Large intestine (tissue), 3 donors: ENCODE measurements around the gene ERAL1. TPM values are rescaled to one million over a fixed set of nuclear protein-coding genes. Genes with fewer than 3 reads are reported as not detected.

Experiments
- DNase-seq, 2 donors: peaks; one replicate each; pipeline versions ENCODE4 v3.0.0 to v3.0.0-alpha.2; 2013
- H3K27ac ChIP-seq: one replicate; pipeline ENCODE4 v1.5.1; 2013; ENCODE audit warnings: low read length
- H3K27me3 ChIP-seq: 2 replicates; pipeline ENCODE4 v1.6.1; 2013; ENCODE audit warnings: low read length; ENCODE audit not compliant: control insufficient read depth, insufficient read depth
- H3K36me3 ChIP-seq: 2 replicates; pipeline ENCODE4 v1.6.1; 2013; ENCODE audit warnings: low read length; ENCODE audit not compliant: control insufficient read depth, insufficient read depth
- H3K4me1 ChIP-seq: one replicate; pipeline ENCODE4 v1.6.1; 2013; ENCODE audit warnings: low read length; ENCODE audit not compliant: control insufficient read depth, insufficient read depth
- H3K4me3 ChIP-seq: one replicate; pipeline ENCODE4 v1.5.1; 2013; ENCODE audit warnings: low read length
- H3K9me3 ChIP-seq: one replicate; pipeline ENCODE4 v1.6.1; 2013; ENCODE audit warnings: mild to moderate bottlenecking, low read depth, low read length, moderate library complexity; ENCODE audit not compliant: control insufficient read depth
- WGBS: methylation state at CpG from one replicate; pipeline ENCODE4 v1.1.5; 2013; ENCODE audit warnings: low lambda C conversion rate; ENCODE audit not compliant: insufficient coverage; 5-methylcytosine and 5-hydroxymethylcytosine counted together
- polyA plus RNA-seq: library from polyadenylated mRNA; unstranded; fragments of 120-200 nt; gene quantifications from one replicate; pipeline ENCODE4 v1.2.1, GENCODE V29; 2013

ERAL1 gene
- polyA plus RNA-seq, 1 donor = 54.2 TPM

DNA sequence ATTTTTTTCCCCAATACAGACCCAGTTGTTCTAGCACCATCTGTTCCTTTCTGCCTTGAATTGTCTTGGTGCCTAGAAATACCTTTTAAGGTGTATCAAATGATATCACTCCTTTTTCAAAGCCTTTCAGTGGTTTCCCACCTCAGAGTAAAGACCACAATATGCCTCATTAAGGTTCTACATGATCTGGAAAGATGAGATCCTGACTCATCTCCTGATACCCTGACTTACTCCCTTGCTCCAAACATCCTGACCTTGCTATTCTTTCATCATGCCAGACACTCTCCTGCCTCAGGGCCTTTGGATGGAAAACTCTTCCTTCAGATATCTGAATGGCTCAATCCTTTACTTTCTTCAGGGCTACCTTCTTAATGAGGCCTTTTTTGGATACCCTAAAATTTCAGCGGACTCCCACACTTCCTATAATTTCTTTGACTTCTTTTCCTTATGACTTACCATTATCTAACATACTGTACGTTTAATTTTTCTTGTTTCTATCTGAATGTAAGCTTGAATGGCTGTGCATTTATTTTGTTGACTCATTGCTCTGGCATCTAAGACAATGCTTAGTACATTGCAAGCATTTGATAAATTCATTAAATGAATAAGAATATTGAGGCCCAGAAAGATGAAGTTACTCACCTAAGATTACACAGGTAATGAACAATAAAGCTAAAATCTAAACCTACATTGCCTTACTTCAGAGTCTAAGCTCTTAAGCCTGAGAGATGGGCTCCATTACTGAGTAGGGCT lies 23.5 kb downstream of the ERAL1 start:
- no peak for DNase-seq
- H3K4me3 ChIP-seq = no peak overlapping the region
- H3K36me3 ChIP-seq = peaks cover 44% of the 10 kb centered on the region
- H3K27me3 ChIP-seq = no peaks in the 10 kb centered on the region
- H3K9me3 ChIP-seq = no peaks in the 10 kb centered on the region
- 96% methylated on average over 2 of the region's 2 CpGs for WGBS
- H3K4me1 ChIP-seq = peaks cover 4% of the 10 kb centered on the region
- H3K27ac ChIP-seq = no peak overlapping the region

DNA sequence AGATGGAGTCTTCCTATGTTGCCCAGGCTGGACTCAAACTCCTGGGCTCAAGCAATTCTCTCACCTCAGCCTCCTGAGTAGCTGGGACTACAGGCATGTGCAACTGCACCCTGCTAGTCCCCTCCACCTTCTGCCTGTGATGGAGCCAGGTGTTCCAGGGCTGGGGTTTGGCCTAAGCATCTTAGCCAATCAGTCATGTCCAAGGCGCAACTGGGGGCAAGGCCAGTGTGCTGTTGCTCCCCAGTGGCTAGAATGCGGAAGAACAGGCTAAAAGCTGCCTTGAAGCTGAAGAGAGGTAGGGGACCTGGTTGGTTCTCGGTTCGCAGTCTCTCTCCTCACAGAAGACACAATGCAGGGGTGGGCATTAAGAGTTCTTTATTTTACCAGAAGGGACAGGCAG lies 24.2 kb downstream of the ERAL1 start:
- peak; percentile 38 to 58 for DNase-seq
- H3K36me3 ChIP-seq = peaks cover 51% of the 10 kb centered on the region
- H3K27ac ChIP-seq = no peak overlapping the region
- H3K4me1 ChIP-seq = peaks cover 4% of the 10 kb centered on the region
- no peaks in the 10 kb centered on the region for H3K27me3 ChIP-seq
- H3K4me3 ChIP-seq = no peak overlapping the region
- WGBS = no CpG with 5 or more reads among the region's 4 CpGs
- H3K9me3 ChIP-seq = no peaks in the 10 kb centered on the region

DNA sequence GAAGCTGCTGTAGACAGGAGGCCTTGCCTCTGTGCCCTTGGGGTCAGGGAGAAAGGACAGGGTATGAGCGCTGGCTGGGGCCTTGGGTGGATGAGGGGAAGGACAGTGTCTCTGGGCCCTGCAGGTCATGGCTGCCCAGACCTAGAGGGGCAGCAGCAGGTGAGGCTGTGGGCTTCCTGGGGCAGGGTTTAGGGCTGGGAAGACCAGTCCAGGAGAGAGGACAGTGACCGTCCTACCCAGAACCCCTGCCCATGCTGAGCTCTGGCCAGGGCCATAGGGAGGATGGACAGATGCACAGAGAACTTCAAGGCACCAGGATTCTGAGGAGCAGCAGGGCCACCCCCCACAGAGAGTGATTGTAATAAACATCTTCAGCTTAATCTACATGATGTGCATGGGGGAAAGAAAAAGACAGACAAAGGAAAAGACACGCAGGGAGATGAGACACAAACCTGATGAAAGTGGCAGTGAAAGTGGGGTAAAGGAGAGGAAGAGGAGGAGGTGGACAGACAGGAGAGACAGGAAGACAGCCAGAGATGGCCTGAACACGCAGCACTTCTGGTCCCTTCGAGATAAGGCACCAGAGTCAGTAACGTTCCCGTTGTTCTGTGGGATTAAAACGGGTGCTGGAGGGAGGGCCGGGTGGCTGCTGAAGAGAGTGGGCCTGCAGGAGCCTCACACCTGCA lies 25.2 kb downstream of the ERAL1 start:
- Histone ChIP-seq H3K36me3 (peaks cover 59% of the 10 kb centered on the region), H3K27me3 (no peaks in the 10 kb centered on the region), H3K4me1 (no peaks in the 10 kb centered on the region), H3K27ac (no peak overlapping the region), H3K9me3 (no peaks in the 10 kb centered on the region), H3K4me3 (no peak overlapping the region)
- no peak for DNase-seq
- WGBS = 60% methylated on average over 2 of the region's 9 CpGs

DNA sequence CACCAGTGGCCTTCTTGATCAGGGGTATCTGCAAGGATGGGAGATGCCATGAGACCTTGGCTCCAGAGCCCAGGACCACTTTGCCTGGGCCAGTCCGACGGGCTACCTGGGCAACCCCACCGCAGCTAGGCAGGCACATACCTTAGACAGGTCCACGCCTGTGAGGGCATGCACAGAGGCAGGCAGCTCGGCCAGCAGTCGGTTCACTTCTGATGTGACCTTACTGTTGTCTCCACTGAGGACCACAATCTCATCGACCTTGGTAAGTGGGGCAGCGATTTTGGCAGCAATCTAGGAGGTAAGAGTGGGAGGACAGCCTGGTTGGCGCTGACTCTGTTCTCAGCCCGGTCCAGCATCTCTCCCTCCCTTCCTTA lies 25.7 kb downstream of the ERAL1 start:
- no CpG with 5 or more reads among the region's 10 CpGs for WGBS
- no peak overlapping the region for H3K27ac ChIP-seq
- H3K36me3 ChIP-seq = peaks cover 65% of the 10 kb centered on the region
- no peaks in the 10 kb centered on the region for H3K9me3 ChIP-seq
- DNase-seq = no peak
- H3K4me1 ChIP-seq = no peaks in the 10 kb centered on the region
- H3K27me3 ChIP-seq = no peaks in the 10 kb centered on the region
- no peak overlapping the region for H3K4me3 ChIP-seq

DNA sequence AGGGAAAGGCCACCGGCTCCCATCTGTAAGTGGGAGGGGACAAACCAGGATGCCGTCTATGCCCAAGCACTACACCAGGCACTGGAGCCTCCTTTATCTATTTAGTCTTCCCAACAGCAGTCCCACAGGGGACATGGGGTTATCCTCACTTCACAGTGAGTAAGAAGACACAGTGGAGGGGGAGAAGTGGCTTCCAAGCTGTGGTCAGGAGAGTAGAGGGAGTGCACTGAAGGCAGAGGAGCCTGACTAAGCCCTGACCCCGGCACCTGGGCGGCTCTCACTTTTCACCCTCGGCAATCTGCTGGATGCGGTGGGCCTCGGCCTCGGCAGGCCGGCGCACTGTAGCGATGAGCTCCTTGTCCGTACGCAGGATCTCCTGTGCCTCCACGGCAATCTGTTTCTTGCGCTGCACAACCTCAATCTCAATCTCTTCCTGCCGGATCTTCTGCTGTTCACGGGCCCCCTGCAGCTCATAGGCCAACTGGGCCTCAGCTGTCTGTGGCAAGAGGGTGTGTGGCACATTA lies 26.8 kb downstream of the ERAL1 start:
- no peak overlapping the region for H3K27ac ChIP-seq
- peaks cover 69% of the 10 kb centered on the region for H3K36me3 ChIP-seq
- H3K4me3 ChIP-seq = no peak overlapping the region
- no peaks in the 10 kb centered on the region for H3K27me3 ChIP-seq
- WGBS = no CpG with 5 or more reads among the region's 17 CpGs
- H3K4me1 ChIP-seq = no peaks in the 10 kb centered on the region
- DNase-seq = no peak
- H3K9me3 ChIP-seq = no peaks in the 10 kb centered on the region

DNA sequence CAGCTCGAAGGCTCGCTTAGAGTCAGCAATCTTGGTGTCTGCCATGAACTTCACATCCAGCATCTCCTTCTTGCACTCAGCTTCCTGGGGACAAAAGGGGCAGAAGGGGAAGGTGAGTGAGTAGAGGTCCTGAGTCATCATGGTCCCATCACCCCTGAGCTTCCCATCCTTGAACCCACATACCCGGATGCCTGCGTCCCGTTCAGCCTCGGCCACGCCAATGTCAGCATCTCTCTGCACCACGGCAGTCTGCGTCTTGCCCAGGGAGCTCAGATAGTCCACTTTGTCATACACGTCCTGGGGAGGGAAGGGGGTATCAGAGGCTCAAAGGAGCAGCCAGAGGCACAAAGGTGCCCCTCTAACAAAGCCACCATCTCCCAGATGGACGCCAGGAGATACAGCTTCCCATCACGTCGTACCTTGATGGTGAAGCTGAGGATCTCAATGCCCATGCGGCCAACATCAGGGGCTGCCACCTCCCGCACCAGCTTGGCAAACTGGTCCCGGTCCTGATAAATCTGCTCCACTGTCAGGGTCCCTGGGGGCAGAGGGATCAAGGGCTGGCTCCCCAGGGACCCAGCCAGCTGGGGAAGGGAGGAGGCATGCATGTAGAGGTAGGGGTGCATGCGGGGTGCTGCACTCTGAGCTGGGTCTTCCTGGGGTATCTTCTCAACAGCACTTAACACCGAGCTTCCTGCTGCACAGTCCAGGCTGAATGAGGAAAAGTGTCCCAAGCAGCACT lies 27.5 kb downstream of the ERAL1 start:
- H3K27ac ChIP-seq = no peak overlapping the region
- H3K9me3 ChIP-seq = no peaks in the 10 kb centered on the region
- no peak overlapping the region for H3K4me3 ChIP-seq
- H3K4me1 ChIP-seq = no peaks in the 10 kb centered on the region
- DNase-seq = no peak
- no peaks in the 10 kb centered on the region for H3K27me3 ChIP-seq
- no CpG with 5 or more reads among the region's 18 CpGs for WGBS
- H3K36me3 ChIP-seq = peaks cover 74% of the 10 kb centered on the region

DNA sequence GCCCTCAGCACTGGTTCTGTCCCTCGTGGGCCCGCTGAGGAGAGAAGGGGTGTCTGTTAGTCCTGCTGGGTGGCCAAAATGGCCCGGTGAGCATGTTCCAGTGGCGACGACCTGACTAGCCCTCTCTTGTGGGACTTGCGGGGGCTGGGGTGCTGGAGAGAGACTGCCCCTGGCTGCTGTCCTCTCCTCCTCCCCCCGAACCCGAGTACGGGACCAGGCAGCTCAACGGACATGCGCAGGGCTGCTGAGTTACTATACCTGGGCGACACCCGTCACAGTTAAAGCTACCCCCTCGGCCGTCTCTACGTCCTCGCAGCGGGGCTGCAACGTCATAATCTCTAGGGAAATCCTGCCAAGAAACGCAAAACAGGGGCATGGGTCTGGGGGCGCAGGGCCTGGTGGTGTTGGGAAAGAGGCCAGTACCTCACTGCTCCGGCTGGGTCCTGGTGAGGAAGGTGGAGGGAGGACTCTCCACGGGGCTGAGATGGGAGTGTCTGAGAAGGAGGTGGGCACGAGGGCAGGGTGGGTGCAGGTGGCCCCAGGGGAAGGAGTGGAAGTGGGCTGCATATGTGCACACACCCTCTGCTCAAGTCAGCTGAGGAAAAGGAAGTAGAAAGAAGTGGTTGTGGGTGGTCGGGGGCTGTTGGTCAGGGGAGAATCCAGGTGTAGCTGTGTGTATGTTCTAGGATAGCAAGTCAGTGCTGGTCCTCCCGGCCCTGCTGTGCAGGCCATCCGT lies 29.3 kb downstream of the ERAL1 start:
- H3K27ac ChIP-seq = no peak overlapping the region
- no CpG with 5 or more reads among the region's 27 CpGs for WGBS
- no peak for DNase-seq
- H3K4me3 ChIP-seq = no peak overlapping the region
- no peaks in the 10 kb centered on the region for H3K27me3 ChIP-seq
- no peaks in the 10 kb centered on the region for H3K4me1 ChIP-seq
- H3K9me3 ChIP-seq = no peaks in the 10 kb centered on the region
- H3K36me3 ChIP-seq = peaks cover 78% of the 10 kb centered on the region

DNA sequence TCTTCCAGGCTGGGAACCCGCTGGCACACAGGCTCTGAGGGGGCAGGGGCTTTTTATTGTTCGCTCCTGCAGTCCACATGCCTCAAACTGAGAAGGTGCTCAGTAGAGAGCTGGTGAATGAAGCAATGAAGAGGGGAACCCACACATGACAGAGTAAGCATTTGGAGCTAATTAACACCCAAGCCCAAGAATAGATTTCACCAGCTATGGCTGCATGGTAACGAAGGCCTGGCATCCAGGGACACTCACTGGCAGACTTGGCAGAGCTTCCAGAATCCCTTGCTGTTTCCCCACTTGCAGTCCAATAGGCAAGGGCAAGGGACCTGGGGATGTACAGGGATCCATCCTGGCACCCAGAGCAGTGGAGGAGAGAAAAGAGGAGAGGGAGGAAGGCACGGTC lies 30.5 kb downstream of the ERAL1 start:
- no CpG with 5 or more reads among the region's 4 CpGs for WGBS
- Histone ChIP-seq H3K36me3 (peaks cover 66% of the 10 kb centered on the region), H3K4me3 (no peak overlapping the region), H3K27ac (no peak overlapping the region), H3K27me3 (no peaks in the 10 kb centered on the region), H3K9me3 (no peaks in the 10 kb centered on the region), H3K4me1 (no peaks in the 10 kb centered on the region)
- DNase-seq = no peak

DNA sequence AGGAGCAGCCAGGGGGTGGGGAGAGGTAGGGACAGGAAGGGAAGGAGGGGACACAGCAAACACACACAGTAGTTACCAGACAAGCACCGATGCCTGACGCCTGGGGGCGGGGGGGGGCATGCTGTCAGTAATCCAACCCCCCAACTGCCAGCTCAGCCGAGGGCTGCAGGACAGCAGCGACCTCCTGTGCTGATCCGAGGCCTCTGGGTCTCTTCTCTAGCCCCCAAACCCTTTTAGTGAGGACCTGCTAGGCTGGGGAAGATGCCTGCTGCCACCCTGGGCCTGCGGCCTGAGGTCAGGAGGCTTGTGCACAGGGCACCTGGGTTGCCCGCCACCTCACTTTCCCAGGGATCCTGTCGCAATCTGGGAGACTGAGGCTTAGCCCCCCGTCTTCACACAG lies 31.1 kb downstream of the ERAL1 start:
- DNase-seq = no peak
- no peaks in the 10 kb centered on the region for H3K4me1 ChIP-seq
- WGBS = no CpG with 5 or more reads among the region's 10 CpGs
- no peak overlapping the region for H3K27ac ChIP-seq
- H3K36me3 ChIP-seq = peaks cover 61% of the 10 kb centered on the region
- H3K4me3 ChIP-seq = no peak overlapping the region
- no peaks in the 10 kb centered on the region for H3K9me3 ChIP-seq
- no peaks in the 10 kb centered on the region for H3K27me3 ChIP-seq
